HG02852 (cell line): ENCODE measurements around the gene EIF6.
"Not testable (repeated sequence)": the region's sequence is repeated elsewhere in the genome, so short reads cannot be mapped to it uniquely, and the experiment has no call there.

Experiments
- ATAC-seq: cut with Tn5 transposase; IDR thresholded peaks from one replicate; pipeline ENCODE4 v1.9.1; 2021; ENCODE audit warnings: mild to moderate bottlenecking, moderate library complexity; ENCODE audit not compliant: unreplicated experiment

EIF6 gene

GRCh38 chr20:35262731-35263531, 21.6 kb downstream of the EIF6 start:
- not testable (repeated sequence) for ATAC-seq

GRCh38 chr20:35262321-35262720, 22.3 kb downstream of the EIF6 start:
- ATAC-seq: not testable (repeated sequence)

- ATAC-seq: no peak
Measured at GRCh38 chr20:35260426-35260825, 24.1 kb downstream of the EIF6 start.

- no peak for ATAC-seq
Measured at GRCh38 chr20:35257175-35257909, 27.2 kb downstream of the EIF6 start.

GRCh38 chr20:35254448-35254999, 30.0 kb downstream of the EIF6 start:
- no peak for ATAC-seq

GRCh38 chr20:35253010-35253409, 31.6 kb downstream of the EIF6 start:
- no peak for ATAC-seq

GRCh38 chr20:35252598-35252997, 32.0 kb downstream of the EIF6 start:
- not testable (repeated sequence) for ATAC-seq

- no peak for ATAC-seq
Measured at GRCh38 chr20:35252037-35252461, 32.5 kb downstream of the EIF6 start.

- no peak for ATAC-seq
Measured at GRCh38 chr20:35251613-35251940, 33.0 kb downstream of the EIF6 start.

GRCh38 chr20:35248641-35249475, 35.7 kb downstream of the EIF6 start:
- ATAC-seq: no peak

GRCh38 chr20:35246723-35247122, 37.8 kb downstream of the EIF6 start:
- no peak for ATAC-seq

GRCh38 chr20:35243986-35244385, 40.6 kb downstream of the EIF6 start:
- no peak for ATAC-seq

- ATAC-seq: no peak
Measured at GRCh38 chr20:35243317-35243716, 41.3 kb downstream of the EIF6 start.

GRCh38 chr20:35240811-35241293, 43.7 kb downstream of the EIF6 start:
- no peak for ATAC-seq

- ATAC-seq: no peak
Measured at GRCh38 chr20:35240083-35240810, 44.3 kb downstream of the EIF6 start.

- ATAC-seq: no peak
Measured at GRCh38 chr20:35238735-35239134, 45.8 kb downstream of the EIF6 start.

GRCh38 chr20:35238170-35238569, 46.4 kb downstream of the EIF6 start:
- no peak for ATAC-seq

GRCh38 chr20:35237486-35237885, 47.1 kb downstream of the EIF6 start:
- ATAC-seq: no peak

- ATAC-seq: no peak
Measured at GRCh38 chr20:35235881-35236280, 48.7 kb downstream of the EIF6 start.

GRCh38 chr20:35232575-35232974, 52.0 kb downstream of the EIF6 start:
- ATAC-seq: no peak
